ENCODE data around the gene AKR1C2.

- no peak for TF ChIP-seq CTCF (conservative IDR thresholded peaks at IDR 0.05; ENCODE audit: low read length)
- TF ChIP-seq EZH2phosphoT487 (IDR thresholded peaks at IDR 0.05; ENCODE audit: borderline replicate concordance, low read depth, low read length) = no peak
These were observed 55.7 kb downstream of the AKR1C2 start for GRCh38 chr10:4947635-4948596.
